Measurements from ENCODE around the gene COL26A1.

COL26A1 gene
- long read RNA-seq: 0 reads

DNA sequence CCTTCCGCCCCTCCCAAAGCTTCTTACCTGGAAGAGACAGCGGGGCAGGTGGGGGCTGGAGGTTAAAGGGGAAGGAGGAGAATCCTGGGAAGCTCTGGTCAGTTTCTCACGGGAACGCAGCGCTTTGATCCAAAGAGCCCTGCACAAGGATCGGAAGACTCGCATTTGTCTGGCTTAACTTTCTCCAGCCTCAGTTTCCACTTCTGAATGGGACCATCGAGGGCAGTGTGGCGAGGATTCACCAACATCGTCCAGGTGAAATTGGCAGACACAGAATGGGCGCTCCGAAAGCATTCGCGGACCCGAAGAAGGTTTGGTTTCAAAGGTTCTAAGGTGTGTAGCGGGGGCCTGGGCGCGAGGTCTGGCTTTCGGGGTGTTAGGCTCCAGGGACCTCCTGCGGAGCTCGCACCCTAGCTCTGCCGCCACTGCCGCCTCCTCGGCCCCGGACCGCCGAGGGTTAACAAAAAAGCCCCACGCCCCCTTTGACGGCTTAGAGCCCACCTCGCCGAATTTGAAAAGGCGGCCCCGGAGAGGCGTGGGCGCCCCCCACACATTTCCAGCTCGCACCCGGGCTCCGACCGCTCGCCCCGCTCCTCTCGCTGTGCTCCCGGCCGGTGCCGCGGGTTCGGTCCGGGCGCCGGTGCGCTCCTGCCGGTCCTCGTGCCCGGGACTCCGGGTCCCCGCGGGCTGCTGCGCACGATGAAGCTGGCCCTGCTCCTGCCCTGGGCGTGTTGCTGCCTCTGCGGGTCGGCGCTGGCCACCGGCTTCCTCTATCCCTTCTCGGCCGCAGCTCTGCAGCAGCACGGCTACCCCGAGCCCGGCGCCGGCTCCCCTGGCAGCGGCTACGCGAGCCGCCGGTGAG is at the start of gene COL26A1:
Gene COL26A1, plus strand, starts transcription at position 542 of the 862 bp plus-strand sequence. Its CDS starts 158 bp downstream, at position 700.
- TF ChIP-seq POLR2AphosphoS5 (IDR thresholded peaks at IDR 0.05; ENCODE audit: low read depth) (no peak), SPI1 (IDR thresholded peaks at IDR 0.05; ENCODE audit: borderline replicate concordance, low read depth) (no peak), GABPA (IDR thresholded peaks at IDR 0.05; ENCODE audit: low read depth) (no peak)
- TF ChIP-seq, protein P1, sequence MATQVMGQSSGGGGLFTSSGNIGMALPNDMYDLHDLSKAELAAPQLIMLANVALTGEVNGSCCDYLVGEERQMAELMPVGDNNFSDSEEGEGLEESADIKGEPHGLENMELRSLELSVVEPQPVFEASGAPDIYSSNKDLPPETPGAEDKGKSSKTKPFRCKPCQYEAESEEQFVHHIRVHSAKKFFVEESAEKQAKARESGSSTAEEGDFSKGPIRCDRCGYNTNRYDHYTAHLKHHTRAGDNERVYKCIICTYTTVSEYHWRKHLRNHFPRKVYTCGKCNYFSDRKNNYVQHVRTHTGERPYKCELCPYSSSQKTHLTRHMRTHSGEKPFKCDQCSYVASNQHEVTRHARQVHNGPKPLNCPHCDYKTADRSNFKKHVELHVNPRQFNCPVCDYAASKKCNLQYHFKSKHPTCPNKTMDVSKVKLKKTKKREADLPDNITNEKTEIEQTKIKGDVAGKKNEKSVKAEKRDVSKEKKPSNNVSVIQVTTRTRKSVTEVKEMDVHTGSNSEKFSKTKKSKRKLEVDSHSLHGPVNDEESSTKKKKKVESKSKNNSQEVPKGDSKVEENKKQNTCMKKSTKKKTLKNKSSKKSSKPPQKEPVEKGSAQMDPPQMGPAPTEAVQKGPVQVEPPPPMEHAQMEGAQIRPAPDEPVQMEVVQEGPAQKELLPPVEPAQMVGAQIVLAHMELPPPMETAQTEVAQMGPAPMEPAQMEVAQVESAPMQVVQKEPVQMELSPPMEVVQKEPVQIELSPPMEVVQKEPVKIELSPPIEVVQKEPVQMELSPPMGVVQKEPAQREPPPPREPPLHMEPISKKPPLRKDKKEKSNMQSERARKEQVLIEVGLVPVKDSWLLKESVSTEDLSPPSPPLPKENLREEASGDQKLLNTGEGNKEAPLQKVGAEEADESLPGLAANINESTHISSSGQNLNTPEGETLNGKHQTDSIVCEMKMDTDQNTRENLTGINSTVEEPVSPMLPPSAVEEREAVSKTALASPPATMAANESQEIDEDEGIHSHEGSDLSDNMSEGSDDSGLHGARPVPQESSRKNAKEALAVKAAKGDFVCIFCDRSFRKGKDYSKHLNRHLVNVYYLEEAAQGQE (IDR thresholded peaks at IDR 0.05; ENCODE audit: insufficient replicate concordance, low read depth): no peak
- TF ChIP-seq, protein P2, sequence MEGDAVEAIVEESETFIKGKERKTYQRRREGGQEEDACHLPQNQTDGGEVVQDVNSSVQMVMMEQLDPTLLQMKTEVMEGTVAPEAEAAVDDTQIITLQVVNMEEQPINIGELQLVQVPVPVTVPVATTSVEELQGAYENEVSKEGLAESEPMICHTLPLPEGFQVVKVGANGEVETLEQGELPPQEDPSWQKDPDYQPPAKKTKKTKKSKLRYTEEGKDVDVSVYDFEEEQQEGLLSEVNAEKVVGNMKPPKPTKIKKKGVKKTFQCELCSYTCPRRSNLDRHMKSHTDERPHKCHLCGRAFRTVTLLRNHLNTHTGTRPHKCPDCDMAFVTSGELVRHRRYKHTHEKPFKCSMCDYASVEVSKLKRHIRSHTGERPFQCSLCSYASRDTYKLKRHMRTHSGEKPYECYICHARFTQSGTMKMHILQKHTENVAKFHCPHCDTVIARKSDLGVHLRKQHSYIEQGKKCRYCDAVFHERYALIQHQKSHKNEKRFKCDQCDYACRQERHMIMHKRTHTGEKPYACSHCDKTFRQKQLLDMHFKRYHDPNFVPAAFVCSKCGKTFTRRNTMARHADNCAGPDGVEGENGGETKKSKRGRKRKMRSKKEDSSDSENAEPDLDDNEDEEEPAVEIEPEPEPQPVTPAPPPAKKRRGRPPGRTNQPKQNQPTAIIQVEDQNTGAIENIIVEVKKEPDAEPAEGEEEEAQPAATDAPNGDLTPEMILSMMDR (IDR thresholded peaks at IDR 0.05; ENCODE audit: insufficient read depth, low read length): no peak
- DNase-seq (ENCODE audit: low read depth in 1 of 2, low spot score in 1 of 2): peak in 1 of 2 experiments; percentile 18
- Histone ChIP-seq H3K4me3 (replicated peaks; ENCODE audit: insufficient read depth, low read length) (no peak within 1 kb of the TSS), H3K27ac (replicated peaks) (no peak within 1 kb of the TSS), H3K27me3 (ENCODE audit: insufficient read depth, poor library complexity, severe bottlenecking) (peaks cover 18% of the 10 kb centered on the region)

DNA sequence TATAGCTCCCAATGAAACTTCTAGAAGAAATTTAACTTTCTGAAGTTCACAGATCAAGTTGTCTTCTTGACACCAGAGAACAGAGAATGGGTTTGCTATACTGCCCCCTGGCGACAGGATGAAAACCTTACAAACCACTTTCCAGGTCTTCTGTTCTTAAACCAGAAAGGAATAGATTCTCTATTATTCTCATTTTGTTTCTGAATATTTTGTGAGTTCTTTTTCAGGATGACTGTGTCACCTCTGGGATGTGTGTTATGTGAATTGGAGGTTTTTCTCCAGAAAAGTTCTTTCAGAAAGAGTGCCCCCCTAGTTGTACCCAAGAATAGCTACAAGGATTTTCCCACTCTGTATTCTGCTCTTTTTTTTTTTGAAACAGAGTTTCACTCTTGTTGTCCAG is 47.3 kb upstream of the COL26A1 start:
- DNase-seq (ENCODE audit: low read depth in 1 of 2, low spot score in 1 of 2): peak; percentile 18 to 49
- H3K27ac ChIP-seq (replicated peaks): no peak overlapping the region
- TF ChIP-seq, protein P1 (IDR thresholded peaks at IDR 0.05; ENCODE audit: insufficient replicate concordance, low read depth): no peak
- TF ChIP-seq, protein P2 (IDR thresholded peaks at IDR 0.05; ENCODE audit: insufficient read depth, low read length): peak; percentile 52
- no peak for TF ChIP-seq POLR2AphosphoS5 (IDR thresholded peaks at IDR 0.05; ENCODE audit: low read depth)
- no peak for TF ChIP-seq SPI1 (IDR thresholded peaks at IDR 0.05; ENCODE audit: borderline replicate concordance, low read depth)
- TF ChIP-seq GABPA (IDR thresholded peaks at IDR 0.05; ENCODE audit: low read depth): no peak
- no peak overlapping the region for H3K4me3 ChIP-seq (replicated peaks; ENCODE audit: insufficient read depth, low read length)
- H3K27me3 ChIP-seq (ENCODE audit: insufficient read depth, poor library complexity, severe bottlenecking): no peaks in the 10 kb centered on the region

DNA sequence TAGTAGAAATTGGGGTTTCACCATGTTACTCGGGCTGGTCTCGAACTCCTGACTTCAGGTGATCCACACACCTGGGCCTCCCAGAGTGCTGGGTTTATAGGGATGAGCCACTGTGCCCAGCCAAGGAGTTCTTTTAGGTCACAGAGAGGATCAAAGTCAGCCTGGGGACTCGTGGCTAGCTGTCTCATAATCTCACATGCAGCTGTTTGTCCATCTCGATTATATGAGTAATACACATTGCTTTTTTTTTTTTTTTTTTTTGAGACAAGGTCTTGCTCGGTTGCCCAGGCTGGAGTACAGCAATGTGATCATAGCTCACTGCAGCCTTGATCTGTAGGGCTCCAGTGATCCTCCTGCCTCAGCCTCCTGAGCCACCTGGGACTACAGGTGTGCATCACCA is 43.3 kb upstream of the COL26A1 start:
- Histone ChIP-seq H3K27me3 (ENCODE audit: insufficient read depth, poor library complexity, severe bottlenecking) (no peaks in the 10 kb centered on the region), H3K4me3 (replicated peaks; ENCODE audit: insufficient read depth, low read length) (no peak overlapping the region), H3K27ac (replicated peaks) (no peak overlapping the region)
- no peak for DNase-seq (ENCODE audit: low read depth in 1 of 2, low spot score in 1 of 2)
- TF ChIP-seq, protein P2 (IDR thresholded peaks at IDR 0.05; ENCODE audit: insufficient read depth, low read length): no peak
- TF ChIP-seq GABPA (IDR thresholded peaks at IDR 0.05; ENCODE audit: low read depth) (no peak), POLR2AphosphoS5 (IDR thresholded peaks at IDR 0.05; ENCODE audit: low read depth) (no peak), SPI1 (IDR thresholded peaks at IDR 0.05; ENCODE audit: borderline replicate concordance, low read depth) (no peak)
- TF ChIP-seq, protein P1 (IDR thresholded peaks at IDR 0.05; ENCODE audit: insufficient replicate concordance, low read depth): no peak
